ENCODE measurements around the gene ZNF423.

- TF ChIP-seq CTCF (IDR thresholded peaks at IDR 0.05) (no peak), POLR2A (IDR thresholded peaks at IDR 0.05) (no peak)
These were observed 131.1 kb downstream of the ZNF423 start for GRCh38 chr16:49724774-49725173.

All from lower leg skin (tissue), 3 donors.